Middle frontal gyrus (tissue), 1 donor: ENCODE results near the gene TASP1.

ENCODE experiments used
- DNase-seq: peaks from one replicate; pipeline ENCODE4 v3.0.0-alpha.2; 2015; ENCODE audit warnings: low spot score; ENCODE audit errors: extremely low spot score

The TASP1 gene

DNA sequence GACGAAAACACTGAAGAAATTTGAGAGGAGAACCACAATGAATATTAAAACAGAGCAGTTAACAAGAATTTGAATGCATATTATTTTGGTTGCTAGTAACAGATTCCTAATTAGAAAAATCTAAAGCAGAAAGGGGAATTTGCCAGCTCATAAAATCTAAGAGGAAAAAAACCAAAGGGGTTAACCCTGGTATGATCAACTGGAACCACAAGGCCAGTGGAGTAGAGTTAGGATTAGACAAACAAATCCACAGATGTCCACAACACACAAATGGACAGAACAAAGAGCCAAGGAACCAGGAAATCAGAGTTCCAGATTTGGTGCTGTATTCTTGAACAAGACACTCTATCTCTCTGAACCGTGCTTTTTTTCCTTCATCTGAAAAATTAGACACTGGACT, 195.0 kb downstream of the TASP1 start:
- DNase-seq: no peak

DNA sequence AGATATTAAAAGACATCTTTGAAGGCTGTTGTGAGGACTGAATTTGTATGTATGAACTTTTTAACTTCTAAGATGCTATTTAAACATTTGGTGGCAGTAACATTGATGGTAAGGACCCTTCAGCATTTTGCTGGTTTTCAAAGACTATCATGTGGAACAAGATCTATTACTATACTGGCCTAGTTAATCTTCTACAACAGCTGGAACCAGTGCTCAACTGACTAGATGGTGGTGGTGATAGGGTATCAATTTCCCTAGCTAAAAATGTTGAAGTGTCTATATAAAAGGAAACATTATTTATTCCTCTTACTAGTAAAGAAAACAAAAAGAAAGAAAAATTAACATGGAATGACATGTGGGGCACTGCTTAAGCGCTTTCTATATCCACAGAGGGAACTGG, 195.7 kb downstream of the TASP1 start:
- no peak for DNase-seq

DNA sequence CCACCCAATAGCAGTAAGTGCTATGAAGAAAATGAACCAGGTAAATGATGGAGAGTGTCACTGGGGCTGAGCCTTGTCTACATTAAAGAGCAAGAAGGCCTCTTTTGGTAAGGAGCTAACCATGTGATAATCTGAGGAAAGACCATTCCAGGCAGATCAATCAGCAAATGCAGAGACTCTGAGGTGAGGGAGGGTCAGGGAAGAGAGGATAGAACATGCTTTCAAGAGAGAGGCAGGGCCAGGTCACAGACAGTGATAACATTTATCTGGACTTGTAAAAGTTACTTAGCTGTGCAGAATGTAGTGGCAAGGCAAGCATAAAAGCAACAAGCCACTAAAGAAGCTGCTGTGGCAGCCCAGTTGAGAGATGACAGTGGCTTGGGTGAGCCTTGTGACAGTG, 197.3 kb downstream of the TASP1 start:
- no peak for DNase-seq

DNA sequence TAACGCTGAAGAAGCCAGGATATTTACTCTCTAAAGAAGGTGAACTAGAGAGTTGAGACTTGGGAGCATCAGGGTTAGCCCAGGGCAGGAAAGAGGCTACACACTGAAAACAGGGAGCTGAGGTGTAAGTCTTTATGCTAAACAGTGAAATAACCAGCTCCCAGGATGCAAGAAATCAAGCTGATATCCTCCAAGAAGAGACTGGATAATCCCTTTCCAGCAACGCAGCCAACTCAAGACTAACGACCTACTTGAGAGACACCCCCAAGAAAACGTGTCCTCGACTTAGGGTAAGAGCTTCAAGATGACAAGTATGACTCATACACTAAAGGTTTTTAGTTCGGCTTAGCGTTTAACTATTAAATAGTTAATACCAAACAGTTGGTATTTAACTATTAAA, 202.2 kb downstream of the TASP1 start:
- no peak for DNase-seq

DNA sequence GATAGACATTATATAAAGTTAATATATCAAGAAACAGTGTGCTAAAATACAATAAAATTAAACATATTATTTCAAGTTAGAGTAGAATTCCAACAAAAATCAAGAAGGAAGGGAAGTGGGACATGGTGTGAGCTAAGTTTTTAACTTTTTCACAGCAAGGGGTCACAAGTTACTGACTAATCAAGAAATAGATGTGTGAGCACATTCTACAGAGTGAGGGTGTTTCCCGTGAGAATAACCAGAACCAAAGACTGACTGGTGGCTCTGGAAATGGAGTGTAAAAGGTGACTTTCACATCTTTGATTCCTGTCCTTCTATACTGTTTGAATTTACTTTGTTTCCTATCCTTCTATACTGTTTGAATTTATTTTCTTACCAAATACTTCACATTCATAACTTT, 206.6 kb downstream of the TASP1 start:
- DNase-seq: no peak

DNA sequence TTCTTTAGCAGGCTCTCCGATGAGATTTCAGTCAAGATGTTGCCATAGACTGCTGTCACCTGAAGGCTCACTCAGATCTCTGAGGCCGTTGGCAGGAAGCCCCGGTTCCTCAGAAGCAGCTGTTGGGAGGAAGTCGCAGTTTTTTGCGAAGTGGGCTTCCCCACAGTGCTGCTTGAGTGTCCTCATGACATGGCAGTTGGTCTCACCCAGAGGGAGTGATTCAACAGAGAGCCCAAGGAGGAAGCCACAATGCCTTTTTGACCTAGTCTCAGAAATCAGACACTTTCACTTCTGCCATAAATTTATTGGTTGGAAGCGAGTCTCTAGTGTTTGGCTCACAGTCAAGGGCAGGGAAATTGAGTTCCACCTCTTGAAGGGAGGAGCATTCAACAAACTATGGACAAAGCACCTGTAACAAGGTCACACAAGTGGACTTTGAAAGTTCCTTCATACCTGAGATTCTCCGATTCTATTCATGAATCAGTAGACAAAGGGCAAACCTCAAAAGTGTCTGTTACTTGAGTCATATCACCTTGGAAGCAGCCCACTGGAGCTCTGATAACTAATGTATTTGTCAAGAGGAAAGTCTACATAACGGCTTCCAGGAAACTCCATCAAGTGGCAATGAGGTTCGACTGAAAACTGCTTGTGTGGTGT, 208.3 kb downstream of the TASP1 start:
- no peak for DNase-seq

DNA sequence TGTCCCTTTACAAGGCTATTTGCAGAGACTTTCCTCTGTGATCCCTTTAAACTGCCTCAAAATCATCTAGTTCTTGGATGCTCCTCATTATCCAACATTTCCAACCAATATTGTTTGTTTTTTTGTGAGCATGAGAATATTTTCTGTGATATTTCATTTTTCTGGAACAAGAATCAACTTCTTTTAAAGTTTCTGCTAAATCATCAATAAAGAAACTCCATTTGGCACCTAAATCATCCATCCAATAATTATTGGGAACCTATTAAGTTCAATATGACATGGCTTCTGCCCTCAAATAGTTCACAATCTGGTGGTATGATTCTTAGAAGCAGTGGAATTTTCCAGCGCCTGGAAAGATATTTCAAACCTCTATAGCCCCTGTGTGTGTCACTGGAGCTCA, 210.0 kb downstream of the TASP1 start:
- no peak for DNase-seq

DNA sequence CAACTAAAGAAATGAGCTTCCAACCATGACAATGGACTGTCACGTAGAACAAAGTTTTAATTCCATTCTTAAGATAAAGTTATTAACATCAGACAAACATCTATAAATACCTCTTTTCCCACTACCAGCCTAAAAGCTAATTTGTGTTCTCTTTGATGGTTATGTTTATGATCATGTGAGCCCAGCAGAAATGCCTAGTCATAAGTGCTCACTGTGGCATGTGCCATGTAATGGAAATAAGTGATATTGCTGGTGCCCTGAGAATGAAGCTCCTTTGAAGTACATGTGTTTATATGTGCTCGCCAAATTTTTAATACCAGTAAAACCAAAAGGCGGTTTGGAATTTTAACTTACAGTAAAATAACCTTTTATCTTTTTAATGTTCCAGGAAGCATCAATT, 211.9 kb downstream of the TASP1 start:
- DNase-seq: no peak

DNA sequence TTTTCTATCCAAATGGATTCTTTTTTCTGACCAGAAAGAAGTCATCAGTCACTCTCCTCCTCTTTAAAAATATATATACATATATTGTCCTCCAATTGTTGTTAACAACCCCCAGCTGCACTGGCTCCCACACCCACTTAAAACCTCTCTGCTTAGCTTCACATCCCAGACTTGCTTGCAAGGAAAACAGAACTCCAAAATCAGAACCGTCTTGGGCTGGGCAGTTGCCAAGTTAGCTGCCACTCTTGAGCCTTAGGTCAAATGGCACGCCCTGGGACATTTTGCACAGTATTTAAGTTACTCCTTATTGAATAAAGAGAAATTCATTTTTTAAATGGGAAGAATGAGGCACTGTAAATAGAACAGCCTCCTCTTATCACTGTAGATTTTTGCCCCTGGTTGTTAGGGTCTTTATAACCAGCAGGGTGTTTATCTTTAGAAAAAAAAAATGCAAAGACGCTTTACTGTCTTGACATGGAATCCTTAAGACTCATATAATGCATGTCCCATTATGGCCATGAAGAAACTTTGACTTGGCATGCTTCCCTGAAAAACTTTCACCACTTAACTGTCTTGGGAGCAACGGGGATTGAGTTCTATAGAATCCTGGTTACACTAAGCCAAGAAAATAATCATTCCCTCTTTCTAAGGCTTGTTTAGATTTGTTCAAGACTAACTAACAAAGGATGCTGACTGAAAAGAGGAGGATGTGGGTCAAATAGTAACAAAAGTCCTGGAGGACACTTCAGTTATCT, 213.2 kb downstream of the TASP1 start:
- no peak for DNase-seq

DNA sequence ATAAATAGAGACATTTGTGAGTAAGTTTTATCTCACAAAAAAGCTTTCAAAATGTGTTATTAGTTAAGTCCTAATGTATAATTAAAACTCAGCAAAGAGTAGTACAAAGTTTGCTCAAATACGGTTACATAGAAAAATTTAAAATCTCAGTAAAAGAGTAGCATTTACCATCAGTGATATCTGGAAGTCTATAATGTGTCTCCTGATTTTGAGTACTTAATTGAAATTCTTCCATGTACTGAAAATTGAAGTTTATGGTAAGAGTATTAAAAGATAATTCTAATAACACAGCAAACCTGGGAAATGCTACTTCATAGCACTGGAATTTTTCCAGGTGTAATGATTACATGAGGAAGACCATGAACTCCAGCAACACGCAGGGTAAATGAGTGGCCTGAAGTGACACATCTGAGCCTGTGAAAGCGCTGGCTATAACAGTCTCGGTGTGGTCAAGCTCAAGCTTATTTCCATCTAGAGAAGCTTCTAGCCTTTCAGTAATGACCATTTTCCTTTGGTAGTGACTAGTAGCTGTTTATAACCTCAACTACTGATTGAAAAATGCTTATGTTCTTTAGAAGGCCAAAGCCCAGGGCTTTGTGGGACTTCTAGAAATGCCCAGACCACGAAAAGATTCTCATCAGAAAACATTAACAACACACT, 214.4 kb downstream of the TASP1 start:
- no peak for DNase-seq

DNA sequence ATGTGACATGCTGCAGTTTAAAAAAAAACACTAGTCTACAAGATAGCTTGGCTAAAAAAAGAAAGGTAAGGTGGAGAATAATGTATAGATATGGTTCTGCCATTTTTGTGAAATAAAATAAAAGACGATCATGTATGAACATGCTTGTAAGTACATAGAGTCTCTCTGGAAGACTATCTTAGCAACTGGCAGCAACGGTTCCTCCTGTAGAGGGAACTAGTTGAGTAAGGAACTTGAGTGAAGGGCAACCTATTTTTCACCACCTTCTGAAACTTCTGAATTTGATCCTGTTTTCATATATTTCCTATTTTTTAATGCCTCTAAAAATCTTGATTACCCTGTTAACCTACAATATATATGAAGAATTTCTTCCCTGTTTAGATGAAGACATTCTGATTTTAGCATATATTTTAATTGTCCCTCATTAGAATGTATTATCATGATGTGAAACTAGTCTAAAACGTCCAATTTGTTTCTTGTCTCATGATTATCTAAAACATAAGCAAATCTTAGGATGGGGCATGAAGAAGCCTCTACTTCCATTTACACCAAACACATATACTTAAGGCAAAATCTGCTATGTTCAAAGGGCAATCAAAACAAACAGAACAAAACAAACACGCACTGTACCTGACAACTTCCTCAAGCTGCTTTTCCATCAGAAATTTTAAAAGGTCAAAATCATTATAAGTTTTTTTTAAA, 215.1 kb downstream of the TASP1 start:
- DNase-seq: no peak

DNA sequence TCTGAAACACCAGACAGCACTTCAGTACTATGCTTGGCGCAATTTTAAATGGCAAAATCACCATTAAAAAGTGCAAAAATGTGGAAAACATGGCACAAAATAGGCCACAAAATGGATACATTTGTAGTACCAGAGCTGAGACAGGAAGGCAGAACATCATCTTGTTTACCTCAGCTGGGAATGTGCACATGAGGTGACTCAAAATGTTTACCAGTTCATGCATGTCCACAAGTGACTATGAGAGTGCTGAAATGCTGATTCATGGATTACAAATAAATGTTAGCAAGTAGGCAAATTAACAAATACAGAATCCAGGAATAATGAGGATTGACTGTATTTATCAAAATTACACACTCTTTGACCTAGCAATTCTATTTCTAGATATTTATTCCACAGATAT, 216.1 kb downstream of the TASP1 start:
- DNase-seq: no peak

DNA sequence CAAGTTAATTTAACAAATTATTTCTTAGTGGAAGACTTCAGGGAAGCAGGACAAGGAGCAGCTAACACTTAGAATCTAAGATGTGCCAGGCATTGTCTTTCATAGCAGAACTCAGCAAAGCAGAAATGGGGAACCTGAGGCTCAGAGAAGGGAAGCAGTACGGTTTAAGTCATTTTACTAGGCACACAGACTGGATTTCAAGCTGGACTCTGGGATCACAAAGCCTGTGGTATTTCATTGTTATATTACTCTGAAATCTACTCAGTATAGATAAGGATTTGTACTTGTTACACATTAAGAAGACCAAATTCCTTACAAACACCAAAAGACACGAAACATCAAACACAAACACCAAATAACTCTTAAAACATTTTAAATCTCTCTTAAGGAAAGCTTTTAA, 218.1 kb downstream of the TASP1 start:
- no peak for DNase-seq

DNA sequence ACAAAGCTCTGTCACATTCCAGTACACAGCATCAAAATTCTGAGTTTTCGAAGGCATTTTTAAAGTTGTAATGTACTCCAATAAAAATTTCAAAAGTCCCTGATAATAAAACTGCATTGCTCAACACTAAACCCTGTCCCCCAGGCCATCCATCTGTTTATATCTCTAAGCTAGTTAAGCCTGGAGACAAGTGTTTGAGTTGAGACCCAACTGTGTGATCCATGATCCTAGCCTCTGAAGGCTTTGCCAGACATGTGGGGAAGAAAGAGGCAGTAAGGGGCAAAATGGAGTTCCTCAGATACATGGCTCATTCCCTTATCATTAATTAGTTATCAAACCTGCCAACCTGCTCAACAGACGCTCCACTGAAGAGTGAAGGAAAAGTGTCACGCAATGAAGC, 219.3 kb downstream of the TASP1 start:
- DNase-seq: no peak

DNA sequence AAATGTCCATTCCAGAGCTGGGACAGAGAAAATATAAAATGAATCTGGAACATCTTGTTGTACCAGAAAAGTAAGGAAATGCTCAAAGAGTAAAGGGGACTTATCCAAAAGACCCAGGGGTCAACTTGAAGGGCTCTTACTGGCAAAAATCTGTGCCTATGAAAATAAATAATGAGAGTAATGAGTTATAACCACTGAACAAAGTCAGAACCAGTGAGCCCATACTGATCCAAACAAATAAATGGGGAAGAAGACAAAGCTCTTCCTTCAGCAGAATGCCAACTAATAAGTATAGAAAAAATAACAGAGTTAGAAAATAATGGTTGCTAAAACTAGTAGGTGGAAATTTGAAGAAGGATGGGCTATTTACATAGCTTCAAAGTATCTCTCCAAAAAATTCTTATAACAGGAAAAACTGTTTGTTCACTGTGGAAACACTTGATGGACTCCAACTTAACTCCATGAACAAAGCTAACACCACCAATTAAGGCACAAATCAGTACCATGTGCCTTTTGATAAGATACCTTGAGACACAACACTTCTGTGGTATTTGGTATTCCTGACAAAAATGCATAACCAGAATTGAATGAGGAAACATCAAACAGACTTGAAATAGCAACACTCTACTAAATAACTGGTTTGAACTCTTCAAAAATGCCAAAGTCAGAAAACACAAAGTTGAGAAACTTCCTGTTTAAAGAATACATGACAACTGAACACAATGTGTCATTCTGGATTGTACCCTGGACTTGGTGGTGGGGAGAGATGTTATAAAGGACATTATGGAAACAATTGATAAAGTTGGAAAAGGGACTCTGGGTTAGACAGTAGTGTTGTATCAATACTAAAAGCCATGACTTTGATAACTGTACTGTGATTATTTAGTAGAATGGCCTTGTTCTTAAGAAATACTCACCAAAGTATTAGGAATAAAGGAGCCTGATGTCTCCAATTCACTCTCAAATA, 220.2 kb downstream of the TASP1 start:
- no peak for DNase-seq

DNA sequence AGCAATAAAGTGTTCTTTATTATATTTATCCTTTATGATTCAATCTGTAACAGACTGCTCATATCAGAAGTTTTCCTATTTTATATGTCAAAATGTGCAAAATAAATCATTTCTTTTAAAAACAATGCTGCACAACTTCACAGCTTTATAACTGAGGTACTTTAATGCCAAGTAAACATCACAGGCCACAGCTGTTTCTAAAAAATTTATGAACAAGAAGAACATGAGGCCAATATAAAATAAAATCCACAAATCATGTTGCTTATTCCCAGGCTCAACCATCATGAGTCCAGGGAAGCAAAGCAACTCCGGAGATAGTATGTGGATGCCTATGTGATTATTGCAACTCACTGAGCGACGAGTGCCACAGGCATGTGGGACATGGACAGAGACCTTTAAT, 222.2 kb downstream of the TASP1 start:
- DNase-seq: no peak

DNA sequence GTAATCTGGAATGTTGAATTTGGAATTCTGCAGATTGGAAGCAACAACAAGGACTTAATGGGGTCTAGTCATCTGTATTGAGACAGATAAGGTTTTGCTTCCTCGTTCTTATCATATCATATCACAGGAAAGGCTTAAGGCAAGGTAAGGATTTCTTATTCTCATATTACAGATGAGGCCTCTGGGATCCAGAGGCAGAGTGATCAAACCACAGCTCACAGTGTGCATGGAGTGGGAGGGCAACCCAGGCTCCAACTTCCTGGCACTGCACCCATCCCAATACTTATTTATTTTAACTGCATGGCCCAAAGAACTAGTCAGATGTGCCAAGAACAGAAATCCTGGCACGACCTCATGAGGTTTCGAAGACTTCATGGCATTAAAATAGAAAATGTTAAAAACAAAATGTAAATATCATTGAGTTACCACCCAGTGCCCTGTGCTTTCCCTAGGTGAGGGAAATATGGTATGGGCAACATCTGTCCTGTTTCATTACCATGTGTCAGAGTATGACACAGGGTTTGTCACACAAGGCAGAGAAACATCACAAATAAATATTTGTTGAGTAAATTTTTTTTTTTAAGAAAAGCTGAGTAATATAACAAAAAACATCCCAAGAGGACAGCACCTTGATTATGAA, 225.8 kb downstream of the TASP1 start:
- DNase-seq: no peak

DNA sequence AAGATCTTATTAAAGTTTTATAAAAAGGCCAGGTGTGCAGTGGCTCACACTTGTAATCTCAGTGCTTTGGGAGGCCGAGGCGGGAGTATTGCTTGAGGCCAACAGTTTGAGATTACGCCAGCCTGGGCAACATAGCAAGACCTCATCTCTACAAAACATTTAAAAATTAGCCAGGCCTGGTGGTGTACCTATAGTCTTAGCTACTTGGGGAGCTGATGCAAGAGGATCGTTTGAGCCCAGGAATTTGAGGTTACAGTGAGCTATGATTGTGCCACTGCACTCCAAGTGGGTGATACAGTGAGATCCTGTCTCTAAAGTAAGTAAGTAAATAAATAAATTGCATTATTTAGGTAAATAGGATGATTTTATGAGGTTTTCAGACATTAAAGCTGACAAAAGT, 234.4 kb downstream of the TASP1 start:
- no peak for DNase-seq

DNA sequence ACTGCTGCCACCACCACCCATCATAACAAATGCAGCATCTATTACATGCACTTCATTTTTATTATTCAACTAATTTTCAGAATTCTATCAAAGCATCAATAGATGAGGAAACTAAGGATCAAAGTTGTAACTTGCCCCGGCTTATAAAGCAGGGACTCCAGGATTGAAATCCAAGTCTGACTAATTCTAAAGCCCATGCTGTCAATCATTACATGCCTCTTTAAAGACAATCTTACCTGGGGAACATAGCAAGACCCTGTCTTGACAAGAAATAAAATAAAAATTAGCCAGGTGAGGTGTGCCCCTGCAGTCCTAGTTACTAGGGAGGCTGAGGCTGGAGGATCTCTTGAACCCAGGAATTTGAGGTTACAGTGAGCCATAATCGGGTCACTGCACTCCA, 235.3 kb downstream of the TASP1 start:
- DNase-seq: no peak

DNA sequence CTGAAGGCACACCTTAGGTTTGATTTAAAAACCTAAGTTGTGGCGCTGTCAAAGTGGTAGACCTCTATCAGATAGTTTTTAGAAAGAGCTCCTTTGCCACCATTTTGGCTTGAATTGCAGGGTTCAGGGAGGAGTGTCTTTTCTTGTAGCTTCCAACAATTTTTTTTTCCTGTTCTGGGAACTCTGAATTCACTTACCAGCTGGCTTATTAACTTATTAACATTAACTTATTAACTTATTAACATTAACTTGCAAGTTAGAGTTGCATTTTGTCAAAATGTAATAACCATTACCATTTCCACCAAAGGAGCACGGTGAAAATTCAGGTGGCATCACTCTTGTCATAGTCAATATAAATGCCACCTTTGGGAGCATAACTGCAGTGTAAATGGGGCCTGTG, 235.7 kb downstream of the TASP1 start:
- no peak for DNase-seq
